Loucy (cell line): Measurements from ENCODE around the gene CCDC70.
A peak's percentile ranks its signal among the peaks of the same experiment; 100 is the strongest.
"Not testable (repeated sequence)": the region's sequence is repeated elsewhere in the genome, so short reads cannot be mapped to it uniquely, and the experiment has no call there.

Source experiments
- H2AFZ ChIP-seq: fragments of 200-600 bp; sonication (generic); 2 replicates; pipeline ENCODE4 v1.6.0; 2016; ENCODE audit warnings: antibody characterized with exemption, mild to moderate bottlenecking, low read length, moderate library complexity
- H3F3A ChIP-seq: fragments of 200-600 bp; 2 replicates; pipeline ENCODE4 v1.6.0; 2016; ENCODE audit warnings: antibody characterized with exemption, low read depth, mild to moderate bottlenecking
- H3K27me3 ChIP-seq: fragments of 200-600 bp; sonication (generic); 2 replicates; pipeline ENCODE4 v1.6.1; 2014; ENCODE audit warnings: low read length, mild to moderate bottlenecking; ENCODE audit not compliant: insufficient read depth, poor library complexity, severe bottlenecking
- H3K36me3 ChIP-seq: fragments of 200-600 bp; sonication (generic); 2 replicates; pipeline ENCODE4 v1.6.1; 2016; ENCODE audit warnings: low read length; ENCODE audit not compliant: insufficient read depth
- H3K4me1 ChIP-seq: fragments of 200-600 bp; sonication (generic); 2 replicates; pipeline ENCODE4 v1.5.1; 2014; ENCODE audit warnings: low read length, mild to moderate bottlenecking; ENCODE audit not compliant: insufficient read depth, poor library complexity, severe bottlenecking
- H3K4me2 ChIP-seq: fragments of 200-600 bp; sonication (generic); 2 replicates; pipeline ENCODE4 v1.6.0; 2014; ENCODE audit warnings: antibody characterized with exemption, low read length, low read depth, mild to moderate bottlenecking; ENCODE audit not compliant: poor library complexity, severe bottlenecking
- H3K4me3 ChIP-seq: fragments of 200-600 bp; sonication (generic); 2 replicates; pipeline ENCODE4 v1.5.1; 2014; ENCODE audit warnings: low read length, mild to moderate bottlenecking, mixed read lengths; ENCODE audit not compliant: poor library complexity, severe bottlenecking
- H3K79me2 ChIP-seq: fragments of 200-600 bp; sonication (generic); 2 replicates; pipeline ENCODE4 v1.6.1; 2014; ENCODE audit warnings: low read length; ENCODE audit not compliant: insufficient read depth
- H3K9ac ChIP-seq: fragments of 200-600 bp; sonication (generic); 2 replicates; pipeline ENCODE4 v1.6.0; 2014; ENCODE audit warnings: mild to moderate bottlenecking, low read depth, low read length, moderate library complexity; ENCODE audit not compliant: poor library complexity, severe bottlenecking
- H3K9me2 ChIP-seq: fragments of 200-600 bp; sonication (generic); replicated peaks from 2 replicates; pipeline ENCODE4 v1.6.1; 2016; ENCODE audit warnings: low read depth, low read length, mixed read lengths
- H3K9me3 ChIP-seq: fragments of 200-600 bp; sonication (generic); 2 replicates; pipeline ENCODE4 v1.6.1; 2014; ENCODE audit warnings: mild to moderate bottlenecking, antibody characterized with exemption, low read length, low read depth; ENCODE audit not compliant: insufficient read depth
- H4K20me1 ChIP-seq: fragments of 200-600 bp; sonication (generic); 2 replicates; pipeline ENCODE4 v1.6.0; 2014; ENCODE audit warnings: antibody characterized with exemption, low read length, mild to moderate bottlenecking; ENCODE audit not compliant: insufficient read depth, poor library complexity, severe bottlenecking
- CTCF ChIP-seq: fragments of 200-600 bp; sonication (generic); conservative IDR thresholded peaks from 2 replicates; pipeline ENCODE4 v1.5.1; 2014; ENCODE audit warnings: mild to moderate bottlenecking, antibody characterized with exemption, low read length
- EZH2phosphoT487 ChIP-seq: fragments of 200-600 bp; IDR thresholded peaks from 2 replicates; pipeline ENCODE4 v1.6.1; 2018; ENCODE audit warnings: antibody characterized with exemption, mild to moderate bottlenecking, moderate library complexity, borderline replicate concordance

The CCDC70 gene

GRCh38 chr13:51823359-51823758, 38.4 kb upstream of the CCDC70 start:
- Histone ChIP-seq H3K9me3 (no peaks in the 10 kb centered on the region), H2AFZ (no peak overlapping the region), H4K20me1 (no peaks in the 10 kb centered on the region), H3K4me1 (peaks cover 70% of the 10 kb centered on the region), H3F3A (peaks cover 11% of the 10 kb centered on the region), H3K9me2 (no peaks in the 10 kb centered on the region), H3K9ac (no peak overlapping the region), H3K27me3 (no peaks in the 10 kb centered on the region), H3K36me3 (no peaks in the 10 kb centered on the region), H3K4me3 (no peak overlapping the region), H3K79me2 (no peaks in the 10 kb centered on the region), H3K4me2 (no peak overlapping the region)
- TF ChIP-seq EZH2phosphoT487 (no peak), CTCF (no peak)

DNA sequence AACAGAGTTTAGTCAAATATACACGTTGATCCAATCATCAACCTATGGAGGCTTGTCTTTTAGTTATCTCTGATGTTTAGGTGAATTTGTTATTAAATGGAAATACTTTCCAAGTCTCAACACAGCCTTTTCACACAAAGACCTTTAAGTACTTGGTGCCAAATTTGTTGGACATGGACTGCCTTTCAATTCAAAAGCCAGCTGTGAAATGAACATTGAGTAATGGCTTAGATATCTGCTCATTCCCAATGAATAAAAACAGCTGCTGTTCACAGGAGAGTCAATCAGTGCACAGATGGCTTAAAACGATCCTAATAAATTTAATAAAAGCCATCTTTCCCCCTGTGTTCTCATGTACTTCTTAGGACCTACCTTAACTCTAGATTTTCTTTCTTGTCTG, 37.9 kb upstream of the CCDC70 start:
- no peak overlapping the region for H3K4me2 ChIP-seq

GRCh38 chr13:51824712-51825111, 37.1 kb upstream of the CCDC70 start:
- H3K4me1 ChIP-seq = peaks cover 64% of the 10 kb centered on the region
- H3K36me3 ChIP-seq, H3K9me3 ChIP-seq, H3K27me3 ChIP-seq, H3K79me2 ChIP-seq, H3K9ac ChIP-seq, H2AFZ ChIP-seq, H3K9me2 ChIP-seq, H4K20me1 ChIP-seq: not testable (repeated sequence)
- H3K4me3 ChIP-seq = peak overlapping the region; percentile 5
- peak overlapping the region; percentile 68 for H3K4me2 ChIP-seq
- H3F3A ChIP-seq = peaks cover 11% of the 10 kb centered on the region

More for the DNA sequence above, 37.9 kb upstream of the CCDC70 start:
- no peaks in the 10 kb centered on the region for H4K20me1 ChIP-seq
- no peaks in the 10 kb centered on the region for H3K9me2 ChIP-seq
- H3K36me3 ChIP-seq = no peaks in the 10 kb centered on the region
- H3F3A ChIP-seq = peaks cover 11% of the 10 kb centered on the region
- H3K4me1 ChIP-seq = peaks cover 70% of the 10 kb centered on the region
- H3K79me2 ChIP-seq = no peaks in the 10 kb centered on the region
- no peak overlapping the region for H2AFZ ChIP-seq
- H3K9ac ChIP-seq = no peak overlapping the region
- H3K9me3 ChIP-seq = no peaks in the 10 kb centered on the region
- H3K27me3 ChIP-seq = no peaks in the 10 kb centered on the region
- no peak overlapping the region for H3K4me3 ChIP-seq
- TF ChIP-seq CTCF (no peak), EZH2phosphoT487 (no peak)

- no peaks in the 10 kb centered on the region for H3K36me3 ChIP-seq
- peak overlapping the region; percentile 5 for H3K4me3 ChIP-seq
- TF ChIP-seq CTCF = no peak
- no peak for TF ChIP-seq EZH2phosphoT487
- peak overlapping the region; percentile 25 for H3K9ac ChIP-seq
- no peaks in the 10 kb centered on the region for H3K9me3 ChIP-seq
- H3K4me2 ChIP-seq = peak overlapping the region; percentile 68
- H4K20me1 ChIP-seq = no peaks in the 10 kb centered on the region
- H3K27me3 ChIP-seq = no peaks in the 10 kb centered on the region
- peaks cover 60% of the 10 kb centered on the region for H3K4me1 ChIP-seq
- H3K9me2 ChIP-seq = no peaks in the 10 kb centered on the region
- no peak overlapping the region for H2AFZ ChIP-seq
- H3K79me2 ChIP-seq = no peaks in the 10 kb centered on the region
- peaks cover 11% of the 10 kb centered on the region for H3F3A ChIP-seq
These were observed 36.6 kb upstream of the CCDC70 start for GRCh38 chr13:51825165-51825592.
